Body of pancreas (tissue), 4 donors: Measurements from ENCODE around the gene C1QTNF8.

Source experiments
- POLR2A ChIP-seq, 3 donors: fragments of 450-650 bp; IDR thresholded peaks; one replicate each; pipeline ENCODE4 v1.6.1; 2016; ENCODE audit warnings: antibody characterized with exemption in 3 of 3, mild to moderate bottlenecking in 2 of 3
- TF ChIP-seq, protein P1 (sequence below), 7 experiments: fragments of 450-650 bp in 4 of 7; fragments of 200-600 bp in 3 of 7; sonication (generic) in 3 of 7; IDR thresholded peaks; one replicate each; pipeline ENCODE4 v1.5.1; 2016 to 2019; ENCODE audit warnings: antibody characterized with exemption in 7 of 7

DNA sequence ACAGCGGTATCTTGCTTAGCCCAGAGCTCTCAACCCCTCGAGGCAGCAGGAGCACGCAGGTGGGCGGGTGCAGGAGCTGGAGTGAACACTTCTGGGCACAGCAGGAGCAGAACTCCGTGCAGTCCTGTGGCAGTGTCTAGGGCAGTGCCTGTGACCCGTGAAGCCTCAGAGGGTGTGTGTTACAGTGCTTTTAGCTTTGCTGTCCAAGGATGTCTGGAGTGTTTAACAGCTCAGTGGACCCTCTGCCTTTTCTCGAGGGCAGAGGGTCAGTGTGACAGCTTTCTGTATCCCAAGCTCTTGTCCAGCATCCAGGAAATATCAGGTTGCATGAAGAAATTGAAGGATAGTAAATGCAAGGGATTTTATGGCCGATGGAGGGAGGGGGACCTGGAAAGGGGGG lies 39.8 kb downstream of the C1QTNF8 start:
- TF ChIP-seq, protein P1, sequence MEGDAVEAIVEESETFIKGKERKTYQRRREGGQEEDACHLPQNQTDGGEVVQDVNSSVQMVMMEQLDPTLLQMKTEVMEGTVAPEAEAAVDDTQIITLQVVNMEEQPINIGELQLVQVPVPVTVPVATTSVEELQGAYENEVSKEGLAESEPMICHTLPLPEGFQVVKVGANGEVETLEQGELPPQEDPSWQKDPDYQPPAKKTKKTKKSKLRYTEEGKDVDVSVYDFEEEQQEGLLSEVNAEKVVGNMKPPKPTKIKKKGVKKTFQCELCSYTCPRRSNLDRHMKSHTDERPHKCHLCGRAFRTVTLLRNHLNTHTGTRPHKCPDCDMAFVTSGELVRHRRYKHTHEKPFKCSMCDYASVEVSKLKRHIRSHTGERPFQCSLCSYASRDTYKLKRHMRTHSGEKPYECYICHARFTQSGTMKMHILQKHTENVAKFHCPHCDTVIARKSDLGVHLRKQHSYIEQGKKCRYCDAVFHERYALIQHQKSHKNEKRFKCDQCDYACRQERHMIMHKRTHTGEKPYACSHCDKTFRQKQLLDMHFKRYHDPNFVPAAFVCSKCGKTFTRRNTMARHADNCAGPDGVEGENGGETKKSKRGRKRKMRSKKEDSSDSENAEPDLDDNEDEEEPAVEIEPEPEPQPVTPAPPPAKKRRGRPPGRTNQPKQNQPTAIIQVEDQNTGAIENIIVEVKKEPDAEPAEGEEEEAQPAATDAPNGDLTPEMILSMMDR (IDR thresholded peaks at IDR 0.05), result no peak
- no peak for TF ChIP-seq POLR2A (IDR thresholded peaks at IDR 0.05)
